ENCODE data around the gene FLVCR1. TPM values are rescaled to one million over a fixed set of nuclear protein-coding genes. Genes with fewer than 3 reads are reported as not detected.

FLVCR1 gene
- total RNA-seq, 1 experiment from 2014 or later: 26.0 TPM

DNA sequence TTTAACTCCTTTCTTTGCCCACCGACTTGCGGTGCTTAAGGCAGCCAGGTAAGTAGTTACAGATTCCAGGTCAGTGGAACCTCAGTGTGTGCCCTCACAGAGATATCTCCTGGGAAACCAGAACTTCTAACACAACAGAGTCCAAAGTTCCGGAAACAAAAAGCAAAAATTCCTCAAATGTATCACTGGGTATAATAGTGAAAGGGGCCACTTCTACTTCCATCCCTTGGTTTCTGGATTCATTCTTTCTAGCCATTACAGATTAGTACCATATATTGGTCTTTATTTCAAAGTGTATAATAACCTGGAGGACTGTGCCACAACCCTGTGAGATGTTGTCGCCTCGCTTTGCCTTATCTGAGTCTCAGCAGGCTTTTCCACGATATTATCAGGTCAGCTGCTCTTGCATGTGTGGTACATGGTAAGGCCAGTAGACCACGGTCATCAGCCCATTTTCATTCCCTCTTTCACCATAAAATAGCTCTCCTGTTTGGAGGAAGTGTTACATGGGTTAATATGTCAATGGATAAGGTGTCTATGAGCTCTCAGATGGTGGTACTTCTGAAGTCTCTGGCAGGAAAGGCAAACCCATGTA, 77.4 kb downstream of the FLVCR1 start:
- no TSS peak for BruUV-seq (replicated peaks)

GRCh38 chr1:212937034-212937433, 79.0 kb downstream of the FLVCR1 start:
- TF ChIP-seq, protein P1, sequence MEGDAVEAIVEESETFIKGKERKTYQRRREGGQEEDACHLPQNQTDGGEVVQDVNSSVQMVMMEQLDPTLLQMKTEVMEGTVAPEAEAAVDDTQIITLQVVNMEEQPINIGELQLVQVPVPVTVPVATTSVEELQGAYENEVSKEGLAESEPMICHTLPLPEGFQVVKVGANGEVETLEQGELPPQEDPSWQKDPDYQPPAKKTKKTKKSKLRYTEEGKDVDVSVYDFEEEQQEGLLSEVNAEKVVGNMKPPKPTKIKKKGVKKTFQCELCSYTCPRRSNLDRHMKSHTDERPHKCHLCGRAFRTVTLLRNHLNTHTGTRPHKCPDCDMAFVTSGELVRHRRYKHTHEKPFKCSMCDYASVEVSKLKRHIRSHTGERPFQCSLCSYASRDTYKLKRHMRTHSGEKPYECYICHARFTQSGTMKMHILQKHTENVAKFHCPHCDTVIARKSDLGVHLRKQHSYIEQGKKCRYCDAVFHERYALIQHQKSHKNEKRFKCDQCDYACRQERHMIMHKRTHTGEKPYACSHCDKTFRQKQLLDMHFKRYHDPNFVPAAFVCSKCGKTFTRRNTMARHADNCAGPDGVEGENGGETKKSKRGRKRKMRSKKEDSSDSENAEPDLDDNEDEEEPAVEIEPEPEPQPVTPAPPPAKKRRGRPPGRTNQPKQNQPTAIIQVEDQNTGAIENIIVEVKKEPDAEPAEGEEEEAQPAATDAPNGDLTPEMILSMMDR (IDR thresholded peaks at IDR 0.05; ENCODE audit: unreplicated experiment): no peak
- peaks cover 10% of the 10 kb centered on the region for H3K27me3 Mint-ChIP-seq (ENCODE audit: unreplicated experiment)
- CTCF ChIA-PET: interaction anchor here (0.9 kb wide), 1 partner anchor 32 kb away, joined by 3 read pairs; no protein-coding TSS in a partner anchor
- H3K9me3 Mint-ChIP-seq (ENCODE audit: low read depth, unreplicated experiment): no peaks in the 10 kb centered on the region
- H3K36me3 Mint-ChIP-seq (ENCODE audit: insufficient read depth, unreplicated experiment): no peaks in the 10 kb centered on the region
- H3K27ac Mint-ChIP-seq (ENCODE audit: unreplicated experiment): no peak overlapping the region
- BruUV-seq (replicated peaks): no TSS peak
- intact Hi-C loops (cut with micrococcal nuclease; ENCODE audit: unreplicated experiment): no loop called here
- H3K4me3 Mint-ChIP-seq (ENCODE audit: low read depth, unreplicated experiment): no peak overlapping the region
- no peaks in the 10 kb centered on the region for H3K4me1 Mint-ChIP-seq (ENCODE audit: low read depth, unreplicated experiment)
- DNase-seq: no peak

More for the DNA sequence above, 77.4 kb downstream of the FLVCR1 start:
- TF ChIP-seq, protein P1 (IDR thresholded peaks at IDR 0.05; ENCODE audit: unreplicated experiment): no peak
- CTCF ChIA-PET: no interaction called here
- H3K36me3 Mint-ChIP-seq (ENCODE audit: insufficient read depth, unreplicated experiment): no peaks in the 10 kb centered on the region
- intact Hi-C loops (cut with micrococcal nuclease; ENCODE audit: unreplicated experiment): no loop called here
- no peak overlapping the region for H3K4me3 Mint-ChIP-seq (ENCODE audit: low read depth, unreplicated experiment)
- H3K27me3 Mint-ChIP-seq (ENCODE audit: unreplicated experiment): peaks cover 10% of the 10 kb centered on the region
- H3K4me1 Mint-ChIP-seq (ENCODE audit: low read depth, unreplicated experiment): no peaks in the 10 kb centered on the region
- DNase-seq: no peak
- H3K27ac Mint-ChIP-seq (ENCODE audit: unreplicated experiment): no peak overlapping the region
- no peaks in the 10 kb centered on the region for H3K9me3 Mint-ChIP-seq (ENCODE audit: low read depth, unreplicated experiment)

DNA sequence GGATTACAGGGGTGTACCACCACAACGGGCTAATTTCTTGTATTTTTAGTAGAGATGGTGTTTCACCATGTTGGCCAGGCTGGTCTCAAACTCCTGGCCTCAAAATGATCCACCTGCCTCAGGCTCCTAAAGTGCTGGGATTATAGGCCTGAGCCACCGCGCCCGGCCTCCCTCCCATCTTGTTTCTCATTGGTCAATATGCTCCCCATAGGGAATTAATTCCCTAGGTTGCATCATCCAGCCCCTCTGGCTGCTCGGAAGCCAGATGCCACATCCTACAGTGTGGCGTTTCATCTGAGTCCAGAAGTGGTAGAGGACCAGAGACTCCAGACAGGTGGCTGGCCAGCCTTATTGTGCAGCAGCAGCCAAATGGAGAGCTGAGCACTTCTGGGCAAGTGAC, 80.8 kb downstream of the FLVCR1 start:
- BruUV-seq (replicated peaks): no TSS peak
- Mint-ChIP-seq H3K27ac (ENCODE audit: unreplicated experiment) (no peak overlapping the region), H3K4me3 (ENCODE audit: low read depth, unreplicated experiment) (no peak overlapping the region), H3K4me1 (ENCODE audit: low read depth, unreplicated experiment) (no peaks in the 10 kb centered on the region), H3K36me3 (ENCODE audit: insufficient read depth, unreplicated experiment) (no peaks in the 10 kb centered on the region), H3K9me3 (ENCODE audit: low read depth, unreplicated experiment) (no peaks in the 10 kb centered on the region), H3K27me3 (ENCODE audit: unreplicated experiment) (peaks cover 10% of the 10 kb centered on the region)
- intact Hi-C loops (cut with micrococcal nuclease; ENCODE audit: unreplicated experiment): no loop called here
- no peak for DNase-seq
- CTCF ChIA-PET: interaction anchor here (0.8 kb wide), 1 partner anchor 81 kb away, joined by 3 read pairs; the partner anchor contains the start of gene FLVCR1
- TF ChIP-seq, protein P1 (IDR thresholded peaks at IDR 0.05; ENCODE audit: unreplicated experiment): no peak

DNA sequence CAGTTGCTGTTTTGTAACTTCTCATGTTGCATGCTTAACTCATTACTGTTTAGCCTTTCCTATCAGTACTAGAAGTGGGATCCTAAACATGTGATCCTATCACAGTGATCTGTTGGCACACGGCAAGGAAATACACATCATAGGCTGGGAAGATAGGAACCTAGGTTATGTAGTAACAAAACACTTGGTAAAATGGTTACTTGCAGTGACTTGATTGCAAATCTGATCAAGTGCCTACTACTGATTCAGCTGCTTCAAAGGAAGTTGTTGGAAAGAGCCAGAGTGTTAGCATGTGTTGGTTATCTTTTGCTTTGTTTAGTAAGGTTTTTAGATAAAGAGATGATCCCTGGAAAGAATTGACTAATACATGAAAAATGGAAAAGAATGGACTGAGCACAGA, 83.4 kb downstream of the FLVCR1 start:
- TF ChIP-seq, protein P1 (IDR thresholded peaks at IDR 0.05; ENCODE audit: unreplicated experiment): no peak
- Mint-ChIP-seq H3K4me3 (ENCODE audit: low read depth, unreplicated experiment) (no peak overlapping the region), H3K27me3 (ENCODE audit: unreplicated experiment) (no peaks in the 10 kb centered on the region), H3K9me3 (ENCODE audit: low read depth, unreplicated experiment) (no peaks in the 10 kb centered on the region), H3K27ac (ENCODE audit: unreplicated experiment) (no peak overlapping the region), H3K36me3 (ENCODE audit: insufficient read depth, unreplicated experiment) (no peaks in the 10 kb centered on the region), H3K4me1 (ENCODE audit: low read depth, unreplicated experiment) (no peaks in the 10 kb centered on the region)
- BruUV-seq (replicated peaks): no TSS peak
- no peak for DNase-seq
- CTCF ChIA-PET: no interaction called here
- intact Hi-C loops (cut with micrococcal nuclease; ENCODE audit: unreplicated experiment): no loop called here

Data from Calu3 (cell line).